ENCODE results near the gene POLE.

The POLE gene

GRCh38 chr12:132647858-132648257 is 39.3 kb downstream of the POLE start:
- no peak overlapping the region for H3K4me3 ChIP-seq (ENCODE audit: low read depth, low read length)
- DNase-seq (ENCODE audit: low read depth), result no peak
- no peak for TF ChIP-seq CTCF (IDR thresholded peaks at IDR 0.05; ENCODE audit: low read depth, low read length)
- TF ChIP-seq MAX (IDR thresholded peaks at IDR 0.05; ENCODE audit: low read depth, low read length), result no peak
- TF ChIP-seq POLR2A (IDR thresholded peaks at IDR 0.05; ENCODE audit: extremely low read depth, insufficient read length), result no peak
- no peak for TF ChIP-seq MYC (IDR thresholded peaks at IDR 0.05; ENCODE audit: low read depth, low read length)

GRCh38 chr12:132646850-132647249 is 40.3 kb downstream of the POLE start:
- no peak for DNase-seq (ENCODE audit: low read depth)
- TF ChIP-seq CTCF (IDR thresholded peaks at IDR 0.05; ENCODE audit: low read depth, low read length) (no peak), POLR2A (IDR thresholded peaks at IDR 0.05; ENCODE audit: extremely low read depth, insufficient read length) (no peak), MYC (IDR thresholded peaks at IDR 0.05; ENCODE audit: low read depth, low read length) (no peak), MAX (IDR thresholded peaks at IDR 0.05; ENCODE audit: low read depth, low read length) (no peak)
- H3K4me3 ChIP-seq (ENCODE audit: low read depth, low read length), result no peak overlapping the region

- H3K4me3 ChIP-seq (ENCODE audit: low read depth, low read length), result no peak overlapping the region
- TF ChIP-seq POLR2A (IDR thresholded peaks at IDR 0.05; ENCODE audit: extremely low read depth, insufficient read length) (no peak), CTCF (IDR thresholded peaks at IDR 0.05; ENCODE audit: low read depth, low read length) (no peak), MAX (IDR thresholded peaks at IDR 0.05; ENCODE audit: low read depth, low read length) (no peak), MYC (IDR thresholded peaks at IDR 0.05; ENCODE audit: low read depth, low read length) (no peak)
- DNase-seq (ENCODE audit: low read depth), result no peak
Observed at GRCh38 chr12:132642846-132643835, 44.0 kb downstream of the POLE start.

- TF ChIP-seq MAX (IDR thresholded peaks at IDR 0.05; ENCODE audit: low read depth, low read length), result no peak
- TF ChIP-seq CTCF (IDR thresholded peaks at IDR 0.05; ENCODE audit: low read depth, low read length), result no peak
- TF ChIP-seq POLR2A (IDR thresholded peaks at IDR 0.05; ENCODE audit: extremely low read depth, insufficient read length), result no peak
- no peak for TF ChIP-seq MYC (IDR thresholded peaks at IDR 0.05; ENCODE audit: low read depth, low read length)
- no peak overlapping the region for H3K4me3 ChIP-seq (ENCODE audit: low read depth, low read length)
- DNase-seq (ENCODE audit: low read depth), result no peak
Observed at GRCh38 chr12:132641811-132642650, 45.1 kb downstream of the POLE start.

- TF ChIP-seq MYC (IDR thresholded peaks at IDR 0.05; ENCODE audit: low read depth, low read length) (no peak), MAX (IDR thresholded peaks at IDR 0.05; ENCODE audit: low read depth, low read length) (no peak), POLR2A (IDR thresholded peaks at IDR 0.05; ENCODE audit: extremely low read depth, insufficient read length) (no peak)
- DNase-seq (ENCODE audit: low read depth), result no peak
- H3K4me3 ChIP-seq (ENCODE audit: low read depth, low read length), result no peak overlapping the region
Observed at GRCh38 chr12:132640936-132641335, 46.2 kb downstream of the POLE start.
